ENCODE data around the gene C10orf90. TPM values are rescaled to one million over a fixed set of nuclear protein-coding genes. Genes with fewer than 3 reads are reported as not detected.
A peak's percentile ranks its signal among the peaks of the same experiment; 100 is the strongest.

Gene C10orf90
- total and polyA plus RNA-seq, 4 donors: not detected

- ATAC-seq (ENCODE audit: insufficient read depth, low FRiP score): no peak
- no peaks in the 10 kb centered on the region for H3K27me3 ChIP-seq (ENCODE audit: control insufficient read depth in 3 of 3, insufficient read depth in 3 of 3, low read length in 2 of 3)
- 58 to 62% methylated on average over 3 of the region's 3 CpGs for WGBS, 2 donors
- no peaks in the 10 kb centered on the region for H3K4me1 ChIP-seq (ENCODE audit: control insufficient read depth in 5 of 5, insufficient read depth in 5 of 5, low read length in 5 of 5)
- DNase-seq: no peak
- no peak overlapping the region for H3K4me3 ChIP-seq
- no peak for TF ChIP-seq CTCF (IDR thresholded peaks at IDR 0.05; ENCODE audit: control extremely low read depth, extremely low read depth)
- H3K36me3 ChIP-seq (ENCODE audit: control insufficient read depth in 4 of 4, insufficient read depth in 4 of 4, low read length in 4 of 4): no peaks in the 10 kb centered on the region
- H3K9ac ChIP-seq (ENCODE audit: insufficient read depth in 1 of 2, low read length in 2 of 2): no peak overlapping the region
- no peak overlapping the region for H3K27ac ChIP-seq (ENCODE audit: low read depth in 1 of 2, low read length in 1 of 2)
- H3K9me3 ChIP-seq (ENCODE audit: control insufficient read depth in 4 of 4, insufficient read depth in 3 of 4, low read length in 3 of 4): peaks cover 0 to 7% (median 0%) of the 10 kb centered on the region in 4 donors
Observed at GRCh38 chr10:126671402-126671975, 996 bp upstream of the C10orf90 start.

DNA sequence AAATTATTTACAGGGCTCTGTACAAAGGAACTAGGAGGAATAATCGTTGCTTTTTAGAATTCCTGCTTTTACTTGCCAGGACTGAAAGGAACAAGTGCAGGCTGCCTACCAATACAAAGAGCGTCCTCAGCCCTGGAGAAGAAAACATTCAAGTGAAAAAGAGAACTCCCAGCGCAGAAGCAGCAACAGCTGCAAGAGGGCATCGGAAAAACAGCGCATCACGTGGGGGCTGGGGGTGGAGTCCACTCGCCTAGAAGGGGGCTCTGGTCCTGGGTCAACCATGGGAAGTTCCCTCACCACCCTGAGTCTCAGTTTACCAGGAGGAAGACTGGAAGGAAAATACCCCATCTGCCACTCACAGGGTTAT is 385 bp upstream of the C10orf90 start:
- DNase-seq (no peak), ATAC-seq (ENCODE audit: insufficient read depth, low FRiP score) (no peak)
- no peak for TF ChIP-seq CTCF (IDR thresholded peaks at IDR 0.05; ENCODE audit: control extremely low read depth, extremely low read depth)

GRCh38 chr10:126669168-126669567 is 1.3 kb downstream of the C10orf90 start:
- H3K9me3 ChIP-seq (ENCODE audit: control insufficient read depth in 4 of 4, insufficient read depth in 3 of 4, low read length in 3 of 4): peaks cover 0 to 7% (median 0%) of the 10 kb centered on the region in 4 donors
- H3K27ac ChIP-seq (ENCODE audit: low read depth in 1 of 2, low read length in 1 of 2): no peak overlapping the region
- no peak for TF ChIP-seq CTCF (IDR thresholded peaks at IDR 0.05; ENCODE audit: control extremely low read depth, extremely low read depth)
- H3K27me3 ChIP-seq (ENCODE audit: control insufficient read depth in 3 of 3, insufficient read depth in 3 of 3, low read length in 2 of 3): no peaks in the 10 kb centered on the region
- H3K4me3 ChIP-seq: no peak overlapping the region
- H3K9ac ChIP-seq (ENCODE audit: insufficient read depth in 1 of 2, low read length in 2 of 2): no peak overlapping the region
- 66 to 79% methylated on average over 3 of the region's 3 CpGs for WGBS, 2 donors
- peak in 1 of 3 donors; percentile 47 for DNase-seq
- no peaks in the 10 kb centered on the region for H3K36me3 ChIP-seq (ENCODE audit: control insufficient read depth in 4 of 4, insufficient read depth in 4 of 4, low read length in 4 of 4)
- peaks cover 0 to 4% (median 0%) of the 10 kb centered on the region in 5 donors for H3K4me1 ChIP-seq (ENCODE audit: control insufficient read depth in 5 of 5, insufficient read depth in 5 of 5, low read length in 5 of 5)
- no peak for ATAC-seq (ENCODE audit: insufficient read depth, low FRiP score)

More for the DNA sequence above, 385 bp upstream of the C10orf90 start:
- Histone ChIP-seq H3K4me1 (ENCODE audit: control insufficient read depth in 5 of 5, insufficient read depth in 5 of 5, low read length in 5 of 5) (no peaks in the 10 kb centered on the region), H3K9ac (ENCODE audit: insufficient read depth in 1 of 2, low read length in 2 of 2) (no peak overlapping the region), H3K36me3 (ENCODE audit: control insufficient read depth in 4 of 4, insufficient read depth in 4 of 4, low read length in 4 of 4) (no peaks in the 10 kb centered on the region), H3K9me3 (ENCODE audit: control insufficient read depth in 4 of 4, insufficient read depth in 3 of 4, low read length in 3 of 4) (peaks cover 0 to 7% (median 0%) of the 10 kb centered on the region in 4 donors), H3K27me3 (ENCODE audit: control insufficient read depth in 3 of 3, insufficient read depth in 3 of 3, low read length in 2 of 3) (no peaks in the 10 kb centered on the region), H3K4me3 (no peak overlapping the region), H3K27ac (ENCODE audit: low read depth in 1 of 2, low read length in 1 of 2) (no peak overlapping the region)
- WGBS, 2 donors: 53 to 60% methylated on average over 7 of the region's 7 CpGs

GRCh38 chr10:126668505-126668904 is 2.0 kb downstream of the C10orf90 start:
- Histone ChIP-seq H3K9ac (ENCODE audit: insufficient read depth in 1 of 2, low read length in 2 of 2) (no peak overlapping the region), H3K9me3 (ENCODE audit: control insufficient read depth in 4 of 4, insufficient read depth in 3 of 4, low read length in 3 of 4) (peaks cover 0 to 7% (median 0%) of the 10 kb centered on the region in 4 donors), H3K27me3 (ENCODE audit: control insufficient read depth in 3 of 3, insufficient read depth in 3 of 3, low read length in 2 of 3) (no peaks in the 10 kb centered on the region), H3K36me3 (ENCODE audit: control insufficient read depth in 4 of 4, insufficient read depth in 4 of 4, low read length in 4 of 4) (no peaks in the 10 kb centered on the region), H3K27ac (ENCODE audit: low read depth in 1 of 2, low read length in 1 of 2) (no peak overlapping the region), H3K4me3 (no peak overlapping the region), H3K4me1 (ENCODE audit: control insufficient read depth in 5 of 5, insufficient read depth in 5 of 5, low read length in 5 of 5) (peaks cover 0 to 4% (median 0%) of the 10 kb centered on the region in 5 donors)
- ATAC-seq (ENCODE audit: insufficient read depth, low FRiP score) (no peak), DNase-seq (no peak)
- no peak for TF ChIP-seq CTCF (IDR thresholded peaks at IDR 0.05; ENCODE audit: control extremely low read depth, extremely low read depth)
- WGBS, 2 donors: 93 to 96% methylated on average over 4 of the region's 4 CpGs

Measured in lung (tissue), 12 donors.